NCI-H2227 (cell line): ENCODE data around the gene ACBD4.

Source experiments
- DNase-seq: peaks from one replicate; lab custom pipeline; 2025; ENCODE audit not compliant: unreplicated experiment; lab: John Stamatoyannopoulos, UW

The ACBD4 gene

GRCh38 chr17:45135192-45135977 lies at the start of gene ACBD4:
TSS of gene ACBD4 (plus strand) at chr17:45135687. CDS start at chr17:45136145, 458 bp downstream.
- peak; percentile 98 for DNase-seq

GRCh38 chr17:45086391-45086790 lies 49.1 kb upstream of the ACBD4 start:
- no peak for DNase-seq

GRCh38 chr17:45086865-45087503 lies 48.5 kb upstream of the ACBD4 start:
- no peak for DNase-seq

GRCh38 chr17:45087504-45087975 lies 47.9 kb upstream of the ACBD4 start:
- DNase-seq: no peak

GRCh38 chr17:45087978-45088377 lies 47.5 kb upstream of the ACBD4 start:
- no peak for DNase-seq

GRCh38 chr17:45088741-45089140 lies 46.7 kb upstream of the ACBD4 start:
- DNase-seq: no peak

GRCh38 chr17:45090711-45091110 lies 44.8 kb upstream of the ACBD4 start:
- DNase-seq: no peak

GRCh38 chr17:45091778-45092425 lies 43.6 kb upstream of the ACBD4 start:
- no peak for DNase-seq

- DNase-seq: no peak
Observed at GRCh38 chr17:45092911-45093430, 42.5 kb upstream of the ACBD4 start.

- DNase-seq: no peak
Observed at GRCh38 chr17:45093444-45094110, 41.9 kb upstream of the ACBD4 start.

GRCh38 chr17:45096141-45096540 lies 39.3 kb upstream of the ACBD4 start:
- peak; percentile 20 for DNase-seq

GRCh38 chr17:45096926-45097325 lies 38.6 kb upstream of the ACBD4 start:
- DNase-seq: no peak

- DNase-seq: no peak
Observed at GRCh38 chr17:45098081-45098868, 37.2 kb upstream of the ACBD4 start.

- DNase-seq: peak; percentile 89
Observed at GRCh38 chr17:45098869-45099616, 36.4 kb upstream of the ACBD4 start.

GRCh38 chr17:45101546-45101882 lies 34.0 kb upstream of the ACBD4 start:
- no peak for DNase-seq

GRCh38 chr17:45101883-45102811 lies 33.3 kb upstream of the ACBD4 start:
- no peak for DNase-seq

GRCh38 chr17:45102856-45103255 lies 32.6 kb upstream of the ACBD4 start:
- no peak for DNase-seq

- DNase-seq: no peak
Observed at GRCh38 chr17:45103269-45103795, 32.2 kb upstream of the ACBD4 start.
